Smooth muscle cell of bladder (primary cell): Measurements from ENCODE around the gene MRPL49. TPM values are rescaled to one million over a fixed set of nuclear protein-coding genes. Genes with fewer than 3 reads are reported as not detected.

Experiments used
- total RNA-seq: library from RNA; depleted of rRNA; stranded (reverse); fragments of >200 nt; gene quantifications from 2 replicates; pipeline ENCODE4 v1.2.3, GENCODE V29; 2014

Gene MRPL49
- 34.8 and 41.3 TPM in 2 replicates for total RNA-seq

DNA sequence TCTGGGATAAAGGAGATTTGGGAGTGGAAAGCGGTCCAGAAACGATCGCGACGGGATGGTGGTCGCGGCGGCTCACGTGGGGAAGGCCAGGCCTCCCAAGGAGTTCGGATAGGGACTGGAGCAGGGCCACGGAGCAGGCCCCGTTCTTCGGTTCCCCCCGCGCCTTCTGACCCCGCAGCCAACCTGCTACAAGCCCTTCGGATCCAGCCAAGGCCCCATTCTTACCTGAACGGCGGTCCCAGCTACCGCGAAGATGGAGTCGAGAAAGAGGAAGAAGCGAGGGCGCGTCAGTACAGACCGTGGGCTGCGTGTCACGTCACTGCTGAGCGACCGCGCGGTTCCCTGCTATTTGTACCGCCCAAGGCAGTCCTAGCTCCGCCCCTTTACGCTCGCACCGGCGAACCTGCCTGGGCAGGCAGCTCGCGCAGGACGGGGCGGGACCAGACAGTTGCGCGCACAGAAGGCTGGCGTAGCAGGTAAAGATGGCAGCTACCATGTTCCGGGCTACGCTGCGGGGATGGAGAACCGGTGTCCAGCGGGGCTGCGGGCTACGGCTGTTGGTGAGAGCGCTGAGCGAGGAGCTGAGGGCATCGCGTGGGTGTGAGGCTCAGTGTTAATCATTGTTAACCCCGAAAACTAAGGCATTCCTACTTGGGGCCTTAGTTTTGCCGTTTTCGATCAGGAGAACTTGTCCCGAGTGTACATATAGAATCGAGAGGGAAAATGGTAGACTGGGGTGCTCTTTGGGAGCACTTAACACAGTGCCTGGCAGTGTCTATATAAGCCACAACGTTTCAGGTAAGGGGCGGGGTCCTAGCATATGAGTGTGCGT, at the start of gene MRPL49, which contains the start of gene FAU:
MRPL49 (plus strand) TSS at position 457 of the 832 bp plus-strand sequence; CDS start at position 483, 26 bp downstream.
FAU (minus strand) TSS at position 270 of the 832 bp plus-strand sequence. CDS start 321 bp downstream, outside the sequence.

DNA sequence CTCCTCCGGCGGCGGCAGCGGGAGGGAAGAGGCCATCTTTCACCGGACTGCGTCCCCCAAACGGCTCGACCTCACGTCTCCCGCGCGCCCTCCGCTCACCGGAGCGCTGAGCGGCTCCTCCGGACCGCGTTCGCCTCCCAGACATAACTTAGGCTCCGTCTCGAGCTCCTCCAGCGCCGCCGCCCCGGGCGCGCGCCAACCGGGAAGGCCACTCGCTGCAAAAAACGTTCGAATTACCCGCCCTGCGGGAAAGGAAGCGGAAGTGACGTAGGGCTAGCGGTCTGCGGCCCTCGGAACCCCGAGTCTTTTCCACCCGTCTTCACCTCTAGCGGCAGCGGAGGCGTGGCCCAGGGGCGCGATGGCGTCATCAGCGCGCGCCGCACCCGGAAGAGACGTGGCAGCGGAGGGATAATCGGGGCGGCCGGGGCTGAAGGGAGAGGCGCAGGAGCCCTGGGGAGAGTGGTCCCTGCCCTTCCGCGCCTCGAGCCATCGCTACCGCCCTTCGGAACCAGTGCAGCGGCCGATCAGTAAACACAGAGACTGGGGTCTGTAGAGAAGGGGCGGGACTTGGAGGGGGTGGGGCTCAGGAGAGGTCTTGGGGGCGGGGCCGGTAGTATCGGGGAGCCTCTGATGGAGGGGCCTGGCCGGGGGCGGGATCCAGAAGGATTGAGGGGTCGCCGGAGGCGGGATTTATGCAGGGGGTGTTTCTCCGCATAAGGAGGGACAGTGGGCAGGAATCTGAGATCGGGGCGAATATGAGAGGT, 38.1 kb upstream of the MRPL49 start, which contains the start of the genes CDCA5 and ZFPL1:
CDCA5 (minus strand) TSS at position 207 of the 764 bp plus-strand sequence; CDS start at position 145, 62 bp downstream.
ZFPL1 (plus strand) TSS at position 389 of the 764 bp plus-strand sequence. CDS start 477 bp downstream, outside the sequence.

GRCh38 chr11:65095974-65096806, 25.9 kb upstream of the MRPL49 start, which contains the start of gene VPS51:
VPS51 (plus strand) TSS chr11:65096214; CDS start chr11:65096251, 37 bp downstream.

GRCh38 chr11:65111744-65112545, 10.2 kb upstream of the MRPL49 start, which contains the start of gene TM7SF2:
TM7SF2 (plus strand) TSS chr11:65111872; CDS start chr11:65112016, 144 bp downstream.

DNA sequence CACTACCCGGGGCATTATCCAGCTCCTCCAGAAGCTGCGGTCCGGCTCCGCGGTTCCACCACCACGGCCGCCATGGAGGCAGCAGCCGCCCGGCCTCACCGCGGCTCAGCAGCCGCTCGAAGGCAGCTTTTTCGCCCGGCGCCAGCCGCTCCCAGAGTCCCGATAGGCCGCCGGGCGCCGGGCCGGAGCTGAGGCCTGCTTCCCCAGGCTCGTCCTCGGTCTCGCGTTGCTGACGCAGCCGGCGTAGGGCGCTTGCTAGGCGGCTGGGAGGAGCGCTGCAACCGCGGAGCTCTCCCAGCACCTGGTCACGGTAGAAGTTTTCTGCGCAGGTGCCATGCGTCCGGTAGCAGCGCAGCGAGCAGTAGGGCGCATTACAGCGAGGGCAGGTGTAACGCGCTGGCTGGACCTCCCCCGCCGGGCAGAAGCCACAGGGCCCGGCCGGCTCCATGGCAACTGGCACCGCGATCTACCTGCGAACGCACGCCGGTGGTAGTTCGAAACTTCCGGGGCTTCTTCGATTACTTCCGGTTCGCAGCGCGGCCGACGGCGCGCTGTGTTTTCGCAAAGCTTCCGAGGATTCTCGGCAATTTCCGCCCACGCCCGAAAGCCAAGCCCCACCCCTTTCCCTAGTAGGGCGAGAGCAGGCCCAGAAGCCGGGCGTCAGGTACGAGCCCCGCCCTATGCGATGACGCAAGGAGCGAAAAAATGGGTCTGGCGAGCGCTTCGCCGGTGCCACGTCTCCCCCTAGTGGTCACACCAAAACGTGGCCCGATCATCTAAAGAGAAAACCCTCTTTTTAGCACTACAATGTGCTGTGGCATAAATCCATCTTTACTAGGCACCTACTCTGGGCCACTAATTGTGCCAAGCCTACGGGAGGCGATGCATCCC, 4.7 kb upstream of the MRPL49 start, which contains the start of gene ZNHIT2:
ZNHIT2 (minus strand) TSS at position 496 of the 891 bp plus-strand sequence; CDS start at position 448, 48 bp downstream.

GRCh38 chr11:65134240-65134951, 12.3 kb downstream of the MRPL49 start, which contains the start of gene SYVN1:
SYVN1 (minus strand) TSS chr11:65134519; CDS start chr11:65133601, 918 bp downstream.

DNA sequence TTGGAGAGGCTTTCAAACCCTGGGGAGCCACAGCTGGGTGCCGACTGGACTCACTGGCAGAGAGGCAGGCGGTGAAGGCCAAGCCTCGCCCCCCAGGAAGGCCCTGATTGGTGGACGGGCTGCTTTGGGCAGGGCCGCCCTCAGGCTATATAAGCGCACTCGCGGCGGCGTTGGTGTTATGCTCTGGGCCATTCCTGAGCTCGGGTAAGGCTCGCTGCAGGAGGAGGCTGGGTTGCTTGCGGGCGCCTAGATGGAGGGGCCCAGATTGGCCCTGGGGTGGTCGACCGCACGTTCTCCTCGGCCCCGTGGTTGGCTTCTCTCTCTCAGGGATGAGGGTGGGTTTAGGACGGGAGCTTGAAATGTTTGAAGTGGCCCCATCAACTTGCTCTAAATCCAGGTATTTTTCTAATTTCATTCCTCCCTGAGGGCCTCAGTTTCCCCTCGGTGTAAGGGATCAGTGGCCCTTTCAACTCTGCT, 48.0 kb downstream of the MRPL49 start, which contains the start of gene SPDYC:
SPDYC (plus strand) TSS at position 176 of the 477 bp plus-strand sequence. CDS start 1,125 bp downstream, outside the sequence.

Other genes starting within 250 kb of the MRPL49 start
- 48.1 and 54.9 TPM in 2 replicates for gene EHD1, start 243.7 kb upstream of the MRPL49 start, total RNA-seq
- gene ATG2A, start 205.1 kb upstream of the MRPL49 start, total RNA-seq, result 6.5 and 8.0 TPM in 2 replicates
- gene PPP2R5B, start 197.6 kb upstream of the MRPL49 start, total RNA-seq, result 6.7 and 11.2 TPM in 2 replicates
- gene GPHA2, start 186.4 kb upstream of the MRPL49 start, total RNA-seq, result not detected in 2 replicates
- not detected in 2 replicates for gene MAJIN, start 150.2 kb upstream of the MRPL49 start, total RNA-seq
- 0.37 and 0.71 TPM in 2 replicates for gene BATF2, start 125.3 kb upstream of the MRPL49 start, total RNA-seq
- gene ARL2, start 108.2 kb upstream of the MRPL49 start, total RNA-seq, result 77.1 and 85.5 TPM in 2 replicates
- gene SNX15, start 94.9 kb upstream of the MRPL49 start, total RNA-seq, result 4.8 and 6.9 TPM in 2 replicates
- gene SAC3D1, start 81.1 kb upstream of the MRPL49 start, total RNA-seq, result 5.0 and 6.4 TPM in 2 replicates
- gene NAALADL1, start 63.8 kb upstream of the MRPL49 start, total RNA-seq, result 23.9 and 27.7 TPM in 2 replicates
- gene CDCA5, start 38.3 kb upstream of the MRPL49 start, total RNA-seq, result 0.85 and 1.2 TPM in 2 replicates
- 36.1 and 36.6 TPM in 2 replicates for gene ZFPL1, start 38.1 kb upstream of the MRPL49 start, total RNA-seq
- 150 and 176 TPM in 2 replicates for gene VPS51, start 26.1 kb upstream of the MRPL49 start, total RNA-seq
- 22.8 and 28.9 TPM in 2 replicates for gene TM7SF2, start 10.4 kb upstream of the MRPL49 start, total RNA-seq
- gene ZNHIT2, start 4.6 kb upstream of the MRPL49 start, total RNA-seq, result 6.3 and 7.5 TPM in 2 replicates
- gene FAU, start 187 bp upstream of the MRPL49 start, total RNA-seq, result 477 and 542 TPM in 2 replicates
- gene SYVN1, start 12.2 kb downstream of the MRPL49 start, total RNA-seq, result 16.8 and 18.1 TPM in 2 replicates
- gene SPDYC, start 47.9 kb downstream of the MRPL49 start, total RNA-seq, result not detected in 2 replicates
- gene CAPN1, start 59.6 kb downstream of the MRPL49 start, total RNA-seq, result 65.3 and 72.6 TPM in 2 replicates
- gene POLA2, start 139.6 kb downstream of the MRPL49 start, total RNA-seq, result 1.4 and 1.5 TPM in 2 replicates
- gene CDC42EP2, start 192.5 kb downstream of the MRPL49 start, total RNA-seq, result 15.0 and 23.2 TPM in 2 replicates
- gene DPF2, start 211.5 kb downstream of the MRPL49 start, total RNA-seq, result 26.5 and 27.7 TPM in 2 replicates
- gene TIGD3, start 232.4 kb downstream of the MRPL49 start, total RNA-seq, result 0.14 and 0.18 TPM in 2 replicates